ENCODE results near the gene TRPM2. TPM values are rescaled to one million over a fixed set of nuclear protein-coding genes. Genes with fewer than 3 reads are reported as not detected.

Gene TRPM2
- total RNA-seq, 1 experiment from 2014 or later: not detected

- no peaks in the 10 kb centered on the region for H3K9me2 ChIP-seq (ENCODE audit: insufficient read depth)
Measured at GRCh38 chr21:44407493-44407892, 54.1 kb downstream of the TRPM2 start.

GRCh38 chr21:44408226-44408625 lies 54.8 kb downstream of the TRPM2 start:
- Histone ChIP-seq H3K4me1 (replicated peaks; ENCODE audit: insufficient read depth) (no peaks in the 10 kb centered on the region), H3K27me3 (ENCODE audit: insufficient read depth, low read depth) (no peaks in the 10 kb centered on the region), H3K27ac (no peak overlapping the region), H3F3A (ENCODE audit: insufficient read depth, low read depth) (peaks cover 10% of the 10 kb centered on the region), H2AFZ (no peak overlapping the region), H3K4me3 (no peak overlapping the region), H3K79me2 (ENCODE audit: low read depth) (no peaks in the 10 kb centered on the region), H3K9me2 (ENCODE audit: insufficient read depth) (no peaks in the 10 kb centered on the region), H3K9me3 (ENCODE audit: insufficient read depth, low read depth) (no peaks in the 10 kb centered on the region), H4K20me1 (ENCODE audit: insufficient read depth) (no peaks in the 10 kb centered on the region), H3K4me2 (no peak overlapping the region), H3K36me3 (ENCODE audit: low read depth) (no peaks in the 10 kb centered on the region)
- no TSS peak for BruUV-seq (replicated peaks)
- intact Hi-C loops (cut with micrococcal nuclease; ENCODE audit: unreplicated experiment): no loop called here
- TF ChIP-seq CTCF (conservative IDR thresholded peaks at IDR 0.05) (no peak), EZH2 (IDR thresholded peaks at IDR 0.05; ENCODE audit: low read depth) (no peak)
- CTCF ChIA-PET: no interaction called here
- POLR2A ChIA-PET (ENCODE audit: unreplicated experiment): no interaction called here
- DNase-seq: no peak

More at GRCh38 chr21:44407493-44407892, 54.1 kb downstream of the TRPM2 start:
- ChIA-PET POLR2A (ENCODE audit: unreplicated experiment) (no interaction called here), CTCF (no interaction called here)
- Histone ChIP-seq H3K27me3 (ENCODE audit: insufficient read depth, low read depth) (no peaks in the 10 kb centered on the region), H3K79me2 (ENCODE audit: low read depth) (no peaks in the 10 kb centered on the region), H2AFZ (no peak overlapping the region), H3K36me3 (ENCODE audit: low read depth) (no peaks in the 10 kb centered on the region), H4K20me1 (ENCODE audit: insufficient read depth) (no peaks in the 10 kb centered on the region), H3F3A (ENCODE audit: insufficient read depth, low read depth) (peaks cover 11% of the 10 kb centered on the region), H3K4me3 (no peak overlapping the region), H3K9me3 (ENCODE audit: insufficient read depth, low read depth) (no peaks in the 10 kb centered on the region), H3K4me2 (no peak overlapping the region), H3K4me1 (replicated peaks; ENCODE audit: insufficient read depth) (no peaks in the 10 kb centered on the region), H3K27ac (no peak overlapping the region)
- no peak for DNase-seq
- TF ChIP-seq EZH2 (IDR thresholded peaks at IDR 0.05; ENCODE audit: low read depth) (no peak), CTCF (conservative IDR thresholded peaks at IDR 0.05) (no peak)
- intact Hi-C loops (cut with micrococcal nuclease; ENCODE audit: unreplicated experiment): no loop called here
- no TSS peak for BruUV-seq (replicated peaks)

- Histone ChIP-seq H3K9me2 (ENCODE audit: insufficient read depth) (no peaks in the 10 kb centered on the region), H4K20me1 (ENCODE audit: insufficient read depth) (no peaks in the 10 kb centered on the region), H3K4me3 (no peak overlapping the region), H2AFZ (no peak overlapping the region), H3K9me3 (ENCODE audit: insufficient read depth, low read depth) (no peaks in the 10 kb centered on the region), H3K36me3 (ENCODE audit: low read depth) (no peaks in the 10 kb centered on the region), H3K27me3 (ENCODE audit: insufficient read depth, low read depth) (no peaks in the 10 kb centered on the region), H3K4me2 (no peak overlapping the region), H3K4me1 (replicated peaks; ENCODE audit: insufficient read depth) (no peaks in the 10 kb centered on the region), H3F3A (ENCODE audit: insufficient read depth, low read depth) (no peaks in the 10 kb centered on the region), H3K79me2 (ENCODE audit: low read depth) (no peaks in the 10 kb centered on the region), H3K27ac (no peak overlapping the region)
- intact Hi-C loops (cut with micrococcal nuclease; ENCODE audit: unreplicated experiment): no loop called here
- BruUV-seq (replicated peaks): no TSS peak
- DNase-seq: no peak
- POLR2A ChIA-PET (ENCODE audit: unreplicated experiment): no interaction called here
- CTCF ChIA-PET: no interaction called here
- TF ChIP-seq EZH2 (IDR thresholded peaks at IDR 0.05; ENCODE audit: low read depth) (no peak), CTCF (conservative IDR thresholded peaks at IDR 0.05) (no peak)
Measured at GRCh38 chr21:44413566-44414290, 60.3 kb downstream of the TRPM2 start.
